PC-9 (cell line): Measurements from ENCODE around the gene TSPYL4. TPM values are rescaled to one million over a fixed set of nuclear protein-coding genes. Genes with fewer than 3 reads are reported as not detected.

Experiments used
- BruUV-seq: library from RNA; stranded (reverse); fragments of 400-500 nt; replicated peaks from 2 replicates; lab custom pipeline; 2021; lab: Mats Ljungman, UMichigan
- CTCF ChIA-PET: fragments of 300-600 bp; sonication (Branson Sonifier 250); formaldehyde crosslinking; loops from one replicate; lab custom pipeline; 2022; ENCODE audit warnings: antibody characterized with exemption; lab: Charles Lee
- POLR2A ChIA-PET: fragments of 300-600 bp; sonication (Branson Sonifier 250); formaldehyde crosslinking; loops from one replicate; lab custom pipeline; 2022; ENCODE audit warnings: antibody characterized with exemption; ENCODE audit not compliant: unreplicated experiment; lab: Charles Lee
- DNase-seq, 2 experiments: peaks; one replicate each; pipeline versions ENCODE4 v3.0.0 to v3.0.0-alpha.2; 2015 to 2022; ENCODE audit warnings: mixed read lengths in 1 of 2
- H2AFZ ChIP-seq: fragments of 200-600 bp; sonication (generic); 2 replicates; pipeline ENCODE4 v1.8.1; 2017; ENCODE audit warnings: antibody characterized with exemption
- H3F3A ChIP-seq: fragments of 200-600 bp; sonication (generic); 2 replicates; pipeline ENCODE4 v1.8.1; 2017; ENCODE audit warnings: antibody characterized with exemption, mild to moderate bottlenecking, low read depth; ENCODE audit not compliant: insufficient read depth
- H3K27ac ChIP-seq: fragments of 200-600 bp; sonication (generic); 2 replicates; pipeline ENCODE4 v1.6.1; 2016; ENCODE audit warnings: mixed run types
- H3K27me3 ChIP-seq: fragments of 200-600 bp; sonication (generic); 2 replicates; pipeline ENCODE4 v1.6.1; 2016; ENCODE audit warnings: low read depth, mixed run types; ENCODE audit not compliant: insufficient read depth
- H3K36me3 ChIP-seq: fragments of 200-600 bp; sonication (generic); 2 replicates; pipeline ENCODE4 v1.6.1; 2016; ENCODE audit warnings: low read depth, mixed run types
- H3K4me1 ChIP-seq: fragments of 200-600 bp; sonication (generic); replicated peaks from 2 replicates; pipeline ENCODE4 v1.6.1; 2016; ENCODE audit warnings: mixed run types; ENCODE audit not compliant: insufficient read depth
- H3K4me2 ChIP-seq: fragments of 200-600 bp; sonication (generic); 2 replicates; pipeline ENCODE4 v1.6.1; 2017; ENCODE audit warnings: mixed run types
- H3K4me3 ChIP-seq: fragments of 200-600 bp; sonication (generic); 2 replicates; pipeline ENCODE4 v1.6.1; 2016; ENCODE audit warnings: mixed run types
- H3K79me2 ChIP-seq: fragments of 200-600 bp; sonication (generic); 2 replicates; pipeline ENCODE4 v1.6.1; 2017; ENCODE audit warnings: low read depth, mixed run types
- H3K9me2 ChIP-seq: fragments of 200-600 bp; sonication (generic); 2 replicates; pipeline ENCODE4 v1.8.1; 2017; ENCODE audit warnings: mild to moderate bottlenecking; ENCODE audit not compliant: insufficient read depth
- H3K9me3 ChIP-seq: fragments of 200-600 bp; sonication (generic); 2 replicates; pipeline ENCODE4 v1.8.1; 2016; ENCODE audit warnings: low read depth; ENCODE audit not compliant: insufficient read depth
- H4K20me1 ChIP-seq: fragments of 200-600 bp; sonication (generic); 2 replicates; pipeline ENCODE4 v1.8.1; 2017; ENCODE audit not compliant: insufficient read depth
- CTCF ChIP-seq: fragments of 200-600 bp; sonication (generic); conservative IDR thresholded peaks from 2 replicates; pipeline ENCODE4 v1.6.1; 2017; ENCODE audit warnings: mixed run types, antibody characterized with exemption, mild to moderate bottlenecking, moderate library complexity
- EZH2 ChIP-seq: fragments of 200-600 bp; sonication (generic); IDR thresholded peaks from 2 replicates; pipeline ENCODE4 v1.8.0; 2017; ENCODE audit warnings: antibody characterized with exemption, low read depth
- intact Hi-C: fragments of 100-400 bp; cut with micrococcal nuclease; formaldehyde crosslinking; loops from one replicate; pipeline ENCODE4 v1.10.0; 2022; ENCODE audit not compliant: unreplicated experiment
- total RNA-seq: library from RNA; stranded (reverse); gene quantifications from 2 replicates; pipeline ENCODE4 v1.2.3, GENCODE V29; 2021

Gene TSPYL4
- total RNA-seq, 1 experiment from 2014 or later: 10.9 TPM

- Histone ChIP-seq H3K27me3 (no peaks in the 10 kb centered on the region), H3K36me3 (no peaks in the 10 kb centered on the region; the same call in none of the 2 replicates), H3K9me3 (peaks cover 14% of the 10 kb centered on the region; the same call in 1 of the 2 replicates), H3K4me3 (no peak overlapping the region), H3F3A (0 out of 2 replicates have a peak, but pooled peaks cover 3% of the 10 kb centered on the region), H3K27ac (no peak overlapping the region), H3K4me2 (no peak overlapping the region), H3K4me1 (no peaks in the 10 kb centered on the region), H3K9me2 (no peaks in the 10 kb centered on the region), H4K20me1 (no peaks in the 10 kb centered on the region), H3K79me2 (no peaks in the 10 kb centered on the region), H2AFZ (no peak overlapping the region)
- intact Hi-C loops: no loop called here
- TF ChIP-seq CTCF: no peak
- TF ChIP-seq EZH2: no peak
- CTCF ChIA-PET: no interaction called here
- BruUV-seq: no TSS peak
- no peak for DNase-seq
- POLR2A ChIA-PET: no interaction called here
Observed at GRCh38 chr6:116263353-116263752, 9.5 kb upstream of the TSPYL4 start.

GRCh38 chr6:116258520-116258919 lies 4.6 kb upstream of the TSPYL4 start:
- H3F3A ChIP-seq: no peaks in the 10 kb centered on the region
- ChIA-PET CTCF (no interaction called here), POLR2A (no interaction called here)
- peaks cover 12% of the 10 kb centered on the region for H3K4me1 ChIP-seq
- no peaks in the 10 kb centered on the region for H3K27me3 ChIP-seq
- BruUV-seq: no TSS peak
- H3K4me3 ChIP-seq: no peak overlapping the region
- H3K9me2 ChIP-seq: no peaks in the 10 kb centered on the region
- peaks cover 17% of the 10 kb centered on the region for H3K79me2 ChIP-seq
- H3K36me3 ChIP-seq: no peaks in the 10 kb centered on the region
- H3K9me3 ChIP-seq: peaks cover 9% of the 10 kb centered on the region; the same call in 1 of the 2 replicates
- no peaks in the 10 kb centered on the region for H4K20me1 ChIP-seq
- intact Hi-C loops: no loop called here
- H3K27ac ChIP-seq: no peak overlapping the region
- H3K4me2 ChIP-seq: no peak overlapping the region
- TF ChIP-seq CTCF (no peak), EZH2 (no peak)
- DNase-seq: no peak
- no peak overlapping the region for H2AFZ ChIP-seq

GRCh38 chr6:116256694-116257093 lies 2.8 kb upstream of the TSPYL4 start:
- no peaks in the 10 kb centered on the region for H3K9me3 ChIP-seq
- no peaks in the 10 kb centered on the region for H4K20me1 ChIP-seq
- no peaks in the 10 kb centered on the region for H3F3A ChIP-seq
- H3K79me2 ChIP-seq: peaks cover 35% of the 10 kb centered on the region
- H3K9me2 ChIP-seq: no peaks in the 10 kb centered on the region
- ChIA-PET CTCF (no interaction called here), POLR2A (no interaction called here)
- no peak for DNase-seq
- no peak for TF ChIP-seq EZH2
- TF ChIP-seq CTCF: no peak
- peaks cover 26% of the 10 kb centered on the region for H3K4me1 ChIP-seq
- H3K4me2 ChIP-seq: no peak overlapping the region
- H3K27ac ChIP-seq: no peak overlapping the region
- H3K27me3 ChIP-seq: no peaks in the 10 kb centered on the region
- intact Hi-C loops: no loop called here
- BruUV-seq: no TSS peak
- H2AFZ ChIP-seq: no peak overlapping the region
- no peak overlapping the region for H3K4me3 ChIP-seq
- H3K36me3 ChIP-seq: 0 out of 2 replicates have a peak, but pooled peaks cover 4% of the 10 kb centered on the region
